ENCODE measurements around the gene SP5.
"Not testable (repeated sequence)": the region's sequence is repeated elsewhere in the genome, so short reads cannot be mapped to it uniquely, and the experiment has no call there.

SP5 gene

GRCh38 chr2:170747921-170748320, 32.8 kb downstream of the SP5 start:
- Histone ChIP-seq H3K27me3 (ENCODE audit: control insufficient read depth in 5 of 5, insufficient read depth in 4 of 5, low read length in 5 of 5) (no peaks in the 10 kb centered on the region), H3K4me1 (ENCODE audit: control insufficient read depth in 5 of 5, insufficient read depth in 5 of 5, low read length in 5 of 5) (peaks cover 0 to 11% (median 8%) of the 10 kb centered on the region in 5 donors)

GRCh38 chr2:170751555-170751954, 36.4 kb downstream of the SP5 start:
- H3K36me3 ChIP-seq (ENCODE audit: control insufficient read depth in 5 of 5, insufficient read depth in 5 of 5, low read length in 5 of 5); H3K9ac ChIP-seq (ENCODE audit: low read length in 5 of 5); H3K9me3 ChIP-seq (ENCODE audit: control insufficient read depth in 5 of 5, low read length in 5 of 5); H3K27me3 ChIP-seq (ENCODE audit: control insufficient read depth in 5 of 5, insufficient read depth in 4 of 5, low read length in 5 of 5); H3K4me3 ChIP-seq (ENCODE audit: low read depth in 1 of 5, low read length in 5 of 5); H3K4me1 ChIP-seq (ENCODE audit: control insufficient read depth in 5 of 5, insufficient read depth in 5 of 5, low read length in 5 of 5); H3K27ac ChIP-seq (ENCODE audit: low read depth, low read length): not testable (repeated sequence)

More at GRCh38 chr2:170747921-170748320, 32.8 kb downstream of the SP5 start:
- H3K9ac ChIP-seq (ENCODE audit: low read length in 5 of 5), result no peak overlapping the region
- no peaks in the 10 kb centered on the region for H3K36me3 ChIP-seq (ENCODE audit: control insufficient read depth in 5 of 5, insufficient read depth in 5 of 5, low read length in 5 of 5)
- H3K27ac ChIP-seq (ENCODE audit: low read depth, low read length), result no peak overlapping the region
- no peak overlapping the region for H3K4me3 ChIP-seq (ENCODE audit: low read depth in 1 of 5, low read length in 5 of 5)
- no peaks in the 10 kb centered on the region for H3K9me3 ChIP-seq (ENCODE audit: control insufficient read depth in 5 of 5, low read length in 5 of 5)

DNA sequence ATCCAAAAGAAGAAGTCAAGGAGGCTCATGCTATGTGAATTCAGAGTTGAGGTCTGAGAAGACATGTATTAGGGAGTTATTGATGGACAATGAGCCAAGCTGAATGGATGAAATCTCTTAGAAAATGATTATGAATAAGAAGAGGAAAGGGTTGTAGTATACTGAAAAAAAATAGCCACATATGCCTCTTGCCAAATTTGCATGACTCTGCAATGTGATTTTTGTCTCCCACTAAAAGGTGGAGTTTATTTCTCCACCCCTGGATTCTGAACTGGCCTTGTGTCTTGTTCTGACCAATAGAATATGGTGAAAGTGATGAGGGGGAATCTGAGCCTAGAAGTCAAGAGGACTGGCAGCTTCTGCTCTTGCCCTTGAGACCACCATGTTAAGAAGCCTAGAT, 46.4 kb downstream of the SP5 start:
- Histone ChIP-seq H3K4me1 (ENCODE audit: control insufficient read depth in 5 of 5, insufficient read depth in 5 of 5, low read length in 5 of 5) (no peaks in the 10 kb centered on the region), H3K36me3 (ENCODE audit: control insufficient read depth in 5 of 5, insufficient read depth in 5 of 5, low read length in 5 of 5) (no peaks in the 10 kb centered on the region), H3K9ac (ENCODE audit: low read length in 5 of 5) (no peak overlapping the region), H3K27me3 (ENCODE audit: control insufficient read depth in 5 of 5, insufficient read depth in 4 of 5, low read length in 5 of 5) (no peaks in the 10 kb centered on the region), H3K4me3 (ENCODE audit: low read depth in 1 of 5, low read length in 5 of 5) (no peak overlapping the region), H3K9me3 (ENCODE audit: control insufficient read depth in 5 of 5, low read length in 5 of 5) (no peaks in the 10 kb centered on the region), H3K27ac (ENCODE audit: low read depth, low read length) (no peak overlapping the region)

DNA sequence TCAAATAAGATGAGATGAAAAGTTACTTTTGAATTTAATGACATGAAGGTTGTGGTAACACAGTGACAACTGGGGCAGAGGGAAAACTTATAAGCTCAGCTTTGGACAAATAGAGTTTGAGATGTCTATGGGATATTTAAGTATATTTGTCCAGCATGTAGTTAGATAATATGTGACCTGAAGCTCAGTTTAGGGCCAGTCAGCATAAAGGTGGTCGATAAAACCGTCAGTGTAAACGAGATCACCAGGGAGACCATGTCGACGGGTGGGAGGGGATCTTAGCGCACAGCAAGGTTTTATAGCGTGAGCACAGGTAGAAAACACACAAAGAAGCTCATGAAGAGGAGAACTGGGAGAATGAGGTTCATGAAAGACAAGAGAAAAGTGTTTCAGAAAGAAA, 47.6 kb downstream of the SP5 start:
- Histone ChIP-seq H3K36me3 (ENCODE audit: control insufficient read depth in 5 of 5, insufficient read depth in 5 of 5, low read length in 5 of 5) (no peaks in the 10 kb centered on the region), H3K9me3 (ENCODE audit: control insufficient read depth in 5 of 5, low read length in 5 of 5) (no peaks in the 10 kb centered on the region), H3K27me3 (ENCODE audit: control insufficient read depth in 5 of 5, insufficient read depth in 4 of 5, low read length in 5 of 5) (no peaks in the 10 kb centered on the region), H3K9ac (ENCODE audit: low read length in 5 of 5) (no peak overlapping the region), H3K4me3 (ENCODE audit: low read depth in 1 of 5, low read length in 5 of 5) (no peak overlapping the region), H3K4me1 (ENCODE audit: control insufficient read depth in 5 of 5, insufficient read depth in 5 of 5, low read length in 5 of 5) (no peaks in the 10 kb centered on the region), H3K27ac (ENCODE audit: low read depth, low read length) (no peak overlapping the region)

- Histone ChIP-seq H3K27me3 (ENCODE audit: control insufficient read depth in 5 of 5, insufficient read depth in 4 of 5, low read length in 5 of 5) (no peaks in the 10 kb centered on the region), H3K36me3 (ENCODE audit: control insufficient read depth in 5 of 5, insufficient read depth in 5 of 5, low read length in 5 of 5) (no peaks in the 10 kb centered on the region), H3K9ac (ENCODE audit: low read length in 5 of 5) (no peak overlapping the region), H3K27ac (ENCODE audit: low read depth, low read length) (no peak overlapping the region), H3K4me1 (ENCODE audit: control insufficient read depth in 5 of 5, insufficient read depth in 5 of 5, low read length in 5 of 5) (no peaks in the 10 kb centered on the region), H3K9me3 (ENCODE audit: control insufficient read depth in 5 of 5, low read length in 5 of 5) (no peaks in the 10 kb centered on the region), H3K4me3 (ENCODE audit: low read depth in 1 of 5, low read length in 5 of 5) (no peak overlapping the region)
Measured at GRCh38 chr2:170763232-170763631, 48.1 kb downstream of the SP5 start.

DNA sequence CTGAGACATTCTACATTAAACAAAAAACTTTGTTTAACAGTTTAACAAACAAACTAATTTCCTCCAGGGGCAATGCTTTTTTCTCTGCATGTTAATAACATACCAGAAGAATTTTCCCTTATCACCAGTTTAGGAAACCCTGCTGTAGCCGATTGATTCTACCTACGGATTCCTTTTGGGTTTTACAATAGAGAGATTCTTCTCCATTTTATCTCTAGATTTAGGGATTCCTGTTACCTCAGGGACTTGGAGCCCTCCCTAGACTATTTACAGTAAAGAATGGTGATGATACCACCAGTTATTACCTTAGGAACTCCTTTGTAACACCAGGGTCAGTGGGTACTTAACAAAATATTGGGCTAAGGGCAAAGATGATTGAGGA, 49.7 kb downstream of the SP5 start:
- no peak overlapping the region for H3K27ac ChIP-seq (ENCODE audit: low read depth, low read length)
- H3K4me1 ChIP-seq (ENCODE audit: control insufficient read depth in 5 of 5, insufficient read depth in 5 of 5, low read length in 5 of 5), result peaks cover 0 to under 1% (median under 1%) of the 10 kb centered on the region in 5 donors
- no peak overlapping the region for H3K9ac ChIP-seq (ENCODE audit: low read length in 5 of 5)
- no peaks in the 10 kb centered on the region for H3K36me3 ChIP-seq (ENCODE audit: control insufficient read depth in 5 of 5, insufficient read depth in 5 of 5, low read length in 5 of 5)
- H3K27me3 ChIP-seq (ENCODE audit: control insufficient read depth in 5 of 5, insufficient read depth in 4 of 5, low read length in 5 of 5), result no peaks in the 10 kb centered on the region
- H3K9me3 ChIP-seq (ENCODE audit: control insufficient read depth in 5 of 5, low read length in 5 of 5), result no peaks in the 10 kb centered on the region
- H3K4me3 ChIP-seq (ENCODE audit: low read depth in 1 of 5, low read length in 5 of 5), result no peak overlapping the region

DNA sequence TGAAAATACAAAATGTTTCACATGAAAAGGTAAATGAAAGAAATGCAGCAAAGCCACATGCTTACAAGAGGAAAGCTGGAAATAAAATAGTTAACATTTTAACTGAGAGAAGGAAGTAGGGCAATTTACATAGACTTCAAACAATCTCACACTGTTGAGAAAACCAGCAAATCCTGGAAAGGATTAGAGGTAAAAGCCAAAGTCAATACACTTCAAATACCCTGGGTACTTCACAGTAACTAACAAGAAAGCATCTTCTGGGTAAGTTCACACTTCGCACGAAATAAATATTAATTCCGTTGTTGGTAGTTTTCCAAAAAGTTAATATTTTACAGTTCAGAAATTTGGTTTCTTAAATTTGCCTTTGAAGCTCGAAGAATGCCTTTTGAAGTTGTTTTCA, 51.6 kb downstream of the SP5 start:
- H3K27me3 ChIP-seq (ENCODE audit: control insufficient read depth in 5 of 5, insufficient read depth in 4 of 5, low read length in 5 of 5), result peaks cover 0 to 3% (median 0%) of the 10 kb centered on the region in 5 donors
- no peak overlapping the region for H3K4me3 ChIP-seq (ENCODE audit: low read depth in 1 of 5, low read length in 5 of 5)
- no peaks in the 10 kb centered on the region for H3K36me3 ChIP-seq (ENCODE audit: control insufficient read depth in 5 of 5, insufficient read depth in 5 of 5, low read length in 5 of 5)
- no peaks in the 10 kb centered on the region for H3K9me3 ChIP-seq (ENCODE audit: control insufficient read depth in 5 of 5, low read length in 5 of 5)
- no peak overlapping the region for H3K27ac ChIP-seq (ENCODE audit: low read depth, low read length)
- peaks cover 0 to 15% (median 14%) of the 10 kb centered on the region in 5 donors for H3K4me1 ChIP-seq (ENCODE audit: control insufficient read depth in 5 of 5, insufficient read depth in 5 of 5, low read length in 5 of 5)
- H3K9ac ChIP-seq (ENCODE audit: low read length in 5 of 5), result no peak overlapping the region

All from subcutaneous abdominal adipose tissue (tissue), 5 donors.